ENCODE results near the gene C11orf52. TPM values are rescaled to one million over a fixed set of nuclear protein-coding genes. Genes with fewer than 3 reads are reported as not detected.

C11orf52 gene
- total RNA-seq, 2 donors from 2014 or later = 0.99 to 4.7 TPM

- TF ChIP-seq CTCF (IDR thresholded peaks at IDR 0.05) = no peak
- no peaks in the 10 kb centered on the region for H3K36me3 ChIP-seq
- H3K27me3 ChIP-seq (replicated peaks; ENCODE audit: insufficient read depth) = no peaks in the 10 kb centered on the region
- no peaks in the 10 kb centered on the region for H3K9me3 ChIP-seq
- H3K27ac ChIP-seq = peak overlapping the region in 1 of 2 donors; percentile 97
- ATAC-seq (ENCODE audit: insufficient number of reproducible peaks, low FRiP score, low read depth) = no peak
- peaks cover 28 to 53% of the 10 kb centered on the region in 2 donors for H3K4me1 ChIP-seq (ENCODE audit: control insufficient read depth in 1 of 2, low read depth in 2 of 2)
- H3K4me3 ChIP-seq = no peak overlapping the region
- no peak for DNase-seq (ENCODE audit: low spot score)
These were observed 2.2 kb downstream of the C11orf52 start for GRCh38 chr11:111920908-111921307.

- ATAC-seq (ENCODE audit: insufficient number of reproducible peaks, low FRiP score, low read depth) (no peak), DNase-seq (ENCODE audit: low spot score) (no peak)
- Histone ChIP-seq H3K27ac (peak overlapping the region; percentile 97), H3K36me3 (no peaks in the 10 kb centered on the region), H3K4me1 (ENCODE audit: control insufficient read depth in 1 of 2, low read depth in 2 of 2) (peaks cover 31 to 54% of the 10 kb centered on the region in 2 donors), H3K27me3 (replicated peaks; ENCODE audit: insufficient read depth) (no peaks in the 10 kb centered on the region), H3K9me3 (no peaks in the 10 kb centered on the region), H3K4me3 (no peak overlapping the region)
- no peak for TF ChIP-seq CTCF (IDR thresholded peaks at IDR 0.05)
These were observed 3.0 kb downstream of the C11orf52 start for GRCh38 chr11:111921541-111922230.

GRCh38 chr11:111922803-111923202 is 4.1 kb downstream of the C11orf52 start:
- Histone ChIP-seq H3K9me3 (no peaks in the 10 kb centered on the region), H3K4me3 (peak overlapping the region; percentile 55), H3K27me3 (replicated peaks; ENCODE audit: insufficient read depth) (no peaks in the 10 kb centered on the region), H3K4me1 (ENCODE audit: control insufficient read depth in 1 of 2, low read depth in 2 of 2) (peaks cover 30 to 55% of the 10 kb centered on the region in 2 donors), H3K36me3 (no peaks in the 10 kb centered on the region), H3K27ac (peak overlapping the region; percentile 97)
- ATAC-seq (ENCODE audit: insufficient number of reproducible peaks, low FRiP score, low read depth) = no peak
- TF ChIP-seq CTCF (IDR thresholded peaks at IDR 0.05) = no peak
- peak; percentile 81 for DNase-seq (ENCODE audit: low spot score)

- ATAC-seq (ENCODE audit: insufficient number of reproducible peaks, low FRiP score, low read depth) = peak; percentile 24
These were observed 4.7 kb downstream of the C11orf52 start for GRCh38 chr11:111923351-111923788.

GRCh38 chr11:111923951-111924350 is 5.2 kb downstream of the C11orf52 start:
- peak overlapping the region; percentile 97 for H3K27ac ChIP-seq
- no peak for DNase-seq (ENCODE audit: low spot score)
- peak overlapping the region; percentile 55 for H3K4me3 ChIP-seq
- H3K36me3 ChIP-seq = no peaks in the 10 kb centered on the region
- no peaks in the 10 kb centered on the region for H3K9me3 ChIP-seq
- H3K4me1 ChIP-seq (ENCODE audit: control insufficient read depth in 1 of 2, low read depth in 2 of 2) = peaks cover 29 to 47% of the 10 kb centered on the region in 2 donors
- no peaks in the 10 kb centered on the region for H3K27me3 ChIP-seq (replicated peaks; ENCODE audit: insufficient read depth)
- no peak for TF ChIP-seq CTCF (IDR thresholded peaks at IDR 0.05)
- ATAC-seq (ENCODE audit: insufficient number of reproducible peaks, low FRiP score, low read depth) = no peak

More at GRCh38 chr11:111923351-111923788, 4.7 kb downstream of the C11orf52 start:
- Histone ChIP-seq H3K4me1 (ENCODE audit: control insufficient read depth in 1 of 2, low read depth in 2 of 2) (peaks cover 29 to 53% of the 10 kb centered on the region in 2 donors), H3K27me3 (replicated peaks; ENCODE audit: insufficient read depth) (no peaks in the 10 kb centered on the region), H3K36me3 (no peaks in the 10 kb centered on the region), H3K9me3 (no peaks in the 10 kb centered on the region), H3K27ac (peak overlapping the region; percentile 97), H3K4me3 (peak overlapping the region; percentile 55)
- no peak for DNase-seq (ENCODE audit: low spot score)
- TF ChIP-seq CTCF (IDR thresholded peaks at IDR 0.05) = no peak
